Peyer's patch (tissue), 4 donors: ENCODE data around the gene PROP1.

Experiments
- CTCF ChIP-seq, 6 experiments: fragments of 450-650 bp in 4 of 6; fragments of 200-600 bp in 2 of 6; sonication (generic) in 1 of 6; IDR thresholded peaks; one replicate each; pipeline ENCODE4 v1.5.1; 2017 to 2019; ENCODE audit warnings: antibody characterized with exemption in 6 of 6, mild to moderate bottlenecking in 3 of 6, moderate library complexity in 1 of 6
- POLR2A ChIP-seq, 2 donors: fragments of 450-650 bp; IDR thresholded peaks; one replicate each; pipeline ENCODE4 v1.5.1; 2017; ENCODE audit warnings: antibody characterized with exemption in 2 of 2, mild to moderate bottlenecking in 2 of 2, moderate library complexity in 2 of 2

GRCh38 chr5:177980743-177981151 lies 15.3 kb downstream of the PROP1 start:
- TF ChIP-seq CTCF (IDR thresholded peaks at IDR 0.05) (no peak), POLR2A (IDR thresholded peaks at IDR 0.05) (no peak)
